Pancreas (tissue), 10 donors: ENCODE data around the gene MAG. TPM values are rescaled to one million over a fixed set of nuclear protein-coding genes. Genes with fewer than 3 reads are reported as not detected.

Experiments used
- ATAC-seq, 4 donors: fragments of 200-7000 bp; cut with Tn5 transposase; one replicate each; pipeline versions ENCODE4 v1.8.0 to v1.9.1; 2020; ENCODE audit warnings: mild to moderate bottlenecking in 4 of 4, moderate library complexity in 4 of 4
- DNase-seq, 6 donors: peaks; one replicate each; pipeline ENCODE4 v3.0.0-alpha.2; 2020
- FAIRE-seq: peaks from 2 replicates; lab custom pipeline; 2012; peaks lifted over from hg19 to GRCh38; lab: Jason Lieb, UNC
- H3K27ac ChIP-seq, 4 donors: fragments of 200-600 bp; sonication (generic); 1 replicate in 3 of 4; 2 replicates in 1 of 4; pipeline versions ENCODE4 v1.5.0 to v1.8.0; 2020
- H3K27me3 ChIP-seq, 4 donors: fragments of 200-600 bp; one replicate each; pipeline ENCODE4 v1.8.0; 2021
- H3K36me3 ChIP-seq, 3 donors: fragments of 200-600 bp; sonication (generic) in 1 of 3; one replicate each; pipeline versions ENCODE4 v1.5.0 to v1.8.0; 2020 to 2021
- H3K4me1 ChIP-seq, 3 donors: fragments of 200-600 bp; one replicate each; pipeline ENCODE4 v1.8.0; 2021
- H3K4me3 ChIP-seq, 4 donors: fragments of 200-600 bp; sonication (generic) in 2 of 4; one replicate each; pipeline versions ENCODE4 v1.5.0 to v1.8.0; 2020 to 2021
- H3K9me3 ChIP-seq, 4 donors: fragments of 200-600 bp; one replicate each; pipeline ENCODE4 v1.8.0; 2021
- CTCF ChIP-seq, 4 donors: fragments of 200-600 bp; sonication (generic) in 3 of 4; IDR thresholded peaks; one replicate each; pipeline versions ENCODE4 v1.5.0 to v1.8.0; 2021; ENCODE audit warnings: antibody characterized with exemption in 4 of 4
- WGBS, 2 donors: extraction: QIAGEN DNeasy Blood & Tissue Kit; methylation state at CpG; one replicate each; pipeline ENCODE4 v1.1.7; 2013; 5-methylcytosine and 5-hydroxymethylcytosine counted together
- intact Hi-C, 3 donors: fragments of 100-400 bp; cut with DNase I; formaldehyde crosslinking; loops; one replicate each; pipeline versions ENCODE4 v1.11.1 to v1.14.2; 2022
- polyA plus RNA-seq, 2 donors: library from polyadenylated mRNA; stranded (reverse); fragments of 200-250 nt; gene quantifications; one replicate each; pipeline ENCODE4 v1.2.3, GENCODE V29; 2013
- total RNA-seq, 6 donors: library from RNA; stranded (reverse); fragmentation: NEBNext Ultra II Directional in 4 of 6; extraction: Animal tissue kit (Norgen Biotek cat#: 25700) in 4 of 6; gene quantifications; one replicate each; pipeline versions ENCODE4 v1.2.1 to v1.2.4, GENCODE V29; 2021 to 2023
- donor health status: healthy with polysubstance abuse.
- donor health status: DM: no; HTN: no; CAD: no; lungs with moderate emphysema.
- donor health status: DM: no; HTN: no; CAD: no.
- donor health status: control.
- donor health status: control.
- donor health status: Bipolar disorder and iron deficiency.
- donor health status: DM: yes; HTN: yes; CAD: no.
- donor health status: DM: no; HTN: no; CAD: no.
- donor health status: DM: no; HTN: no; CAD: no.
- donor health status: DM: yes; HTN: yes; CAD: no.

Gene MAG
- total and polyA plus RNA-seq, 8 donors = 0.17 to 0.47 TPM; not detected in 6

- no peak for FAIRE-seq
- no peak for DNase-seq
- Histone ChIP-seq H3K9me3 (no peaks in the 10 kb centered on the region), H3K36me3 (no peaks in the 10 kb centered on the region), H3K27ac (no peak overlapping the region), H3K4me1 (no peaks in the 10 kb centered on the region), H3K27me3 (no peaks in the 10 kb centered on the region), H3K4me3 (no peak overlapping the region)
- whole genome bisulfite sequencing, 2 donors = 76 to 79% methylated on average over 16 of the region's 16 CpGs
- TF ChIP-seq CTCF (IDR thresholded peaks at IDR 0.05) = no peak
- ATAC-seq = no peak
- intact Hi-C loops = no loop called here
Measured at GRCh38 chr19:35302446-35302845, 10.5 kb downstream of the MAG start.

- H3K9me3 ChIP-seq = no peaks in the 10 kb centered on the region
- no peak overlapping the region for H3K27ac ChIP-seq
- DNase-seq (no peak), ATAC-seq (no peak), FAIRE-seq (no peak)
- 80 to 88% methylated on average over 6 of the region's 6 CpGs for WGBS, 2 donors
- no peaks in the 10 kb centered on the region for H3K36me3 ChIP-seq
- H3K4me1 ChIP-seq = no peaks in the 10 kb centered on the region
- H3K4me3 ChIP-seq = no peak overlapping the region
- H3K27me3 ChIP-seq = no peaks in the 10 kb centered on the region
- TF ChIP-seq CTCF (IDR thresholded peaks at IDR 0.05) = no peak
- intact Hi-C loops = no loop called here
Measured at GRCh38 chr19:35303357-35303915, 11.5 kb downstream of the MAG start.

GRCh38 chr19:35304036-35304435 is 12.1 kb downstream of the MAG start:
- Histone ChIP-seq H3K9me3 (no peaks in the 10 kb centered on the region), H3K27ac (no peak overlapping the region), H3K4me1 (no peaks in the 10 kb centered on the region), H3K4me3 (no peak overlapping the region), H3K36me3 (no peaks in the 10 kb centered on the region), H3K27me3 (no peaks in the 10 kb centered on the region)
- FAIRE-seq (no peak), ATAC-seq (no peak), DNase-seq (no peak)
- 84 to 85% methylated on average over 11 of the region's 11 CpGs for WGBS, 2 donors
- intact Hi-C loops = no loop called here
- TF ChIP-seq CTCF (IDR thresholded peaks at IDR 0.05) = no peak

- Histone ChIP-seq H3K27me3 (no peaks in the 10 kb centered on the region), H3K36me3 (no peaks in the 10 kb centered on the region), H3K9me3 (no peaks in the 10 kb centered on the region), H3K27ac (no peak overlapping the region), H3K4me3 (no peak overlapping the region), H3K4me1 (peaks cover 0 to 8% (median 5%) of the 10 kb centered on the region in 3 donors)
- intact Hi-C loops = no loop called here
- DNase-seq (no peak), ATAC-seq (no peak), FAIRE-seq (no peak)
- WGBS, 2 donors = 86% methylated on average over 6 of the region's 6 CpGs
- TF ChIP-seq CTCF (IDR thresholded peaks at IDR 0.05) = no peak
Measured at GRCh38 chr19:35305181-35305580, 13.2 kb downstream of the MAG start.

- 86% methylated on average over 20 of the region's 20 CpGs for WGBS, 2 donors
- no peak for TF ChIP-seq CTCF (IDR thresholded peaks at IDR 0.05)
- H3K4me3 ChIP-seq = no peak overlapping the region
- H3K27me3 ChIP-seq = no peaks in the 10 kb centered on the region
- peaks cover 0 to 8% (median 5%) of the 10 kb centered on the region in 3 donors for H3K4me1 ChIP-seq
- no peak for ATAC-seq
- no peaks in the 10 kb centered on the region for H3K9me3 ChIP-seq
- intact Hi-C loops = no loop called here
- FAIRE-seq = no peak
- H3K27ac ChIP-seq = no peak overlapping the region
- no peaks in the 10 kb centered on the region for H3K36me3 ChIP-seq
- DNase-seq = no peak
Measured at GRCh38 chr19:35306473-35307246, 14.7 kb downstream of the MAG start.
